ENCODE results near the gene CISD3. TPM values are rescaled to one million over a fixed set of nuclear protein-coding genes. Genes with fewer than 3 reads are reported as not detected.

The CISD3 gene
- total RNA-seq, 1 donor from 2014 or later = 9.0 TPM

DNA sequence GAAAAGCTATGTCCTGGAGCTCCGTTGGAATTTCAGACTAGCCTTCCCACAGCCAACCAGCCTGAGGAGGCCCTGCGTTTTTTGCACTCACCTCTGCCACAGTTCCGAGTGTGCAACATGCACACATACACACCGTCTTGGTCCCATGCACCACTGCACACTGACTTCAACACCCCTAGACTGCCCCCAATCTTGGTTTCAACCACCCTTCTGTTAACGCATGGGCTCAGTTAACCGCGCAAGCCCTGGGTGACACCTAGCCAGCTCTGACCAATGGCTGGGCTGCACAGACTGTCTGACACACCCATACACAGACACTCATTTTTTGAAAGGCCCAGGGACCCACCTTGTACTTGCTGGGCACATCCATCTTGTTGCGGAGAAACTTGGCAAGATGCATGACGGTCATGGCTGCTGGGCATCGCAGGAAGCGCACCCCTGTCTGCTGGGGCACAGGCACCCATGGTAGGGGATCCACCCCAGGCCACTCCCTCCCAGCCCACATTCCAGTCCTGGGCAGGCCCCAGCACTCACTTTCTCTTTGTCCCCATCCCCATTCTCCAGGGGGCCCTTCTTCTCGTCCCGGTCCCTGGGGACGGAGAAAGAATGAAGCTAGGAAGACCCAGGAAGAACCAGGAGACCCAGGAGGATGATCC lies 8.0 kb downstream of the CISD3 start:
- Mint-ChIP-seq H3K9me3 (no peaks in the 10 kb centered on the region), H3K27me3 (ENCODE audit: low read depth) (no peaks in the 10 kb centered on the region), H3K4me3 (peak overlapping the region; percentile 71), H3K36me3 (ENCODE audit: low read depth) (peaks cover 7% of the 10 kb centered on the region), H3K27ac (ENCODE audit: unreplicated experiment) (peak overlapping the region; percentile 35), H3K4me1 (peaks cover 28% of the 10 kb centered on the region)
- no peak for DNase-seq (ENCODE audit: low read depth, low spot score)
- TF ChIP-seq, protein P1, sequence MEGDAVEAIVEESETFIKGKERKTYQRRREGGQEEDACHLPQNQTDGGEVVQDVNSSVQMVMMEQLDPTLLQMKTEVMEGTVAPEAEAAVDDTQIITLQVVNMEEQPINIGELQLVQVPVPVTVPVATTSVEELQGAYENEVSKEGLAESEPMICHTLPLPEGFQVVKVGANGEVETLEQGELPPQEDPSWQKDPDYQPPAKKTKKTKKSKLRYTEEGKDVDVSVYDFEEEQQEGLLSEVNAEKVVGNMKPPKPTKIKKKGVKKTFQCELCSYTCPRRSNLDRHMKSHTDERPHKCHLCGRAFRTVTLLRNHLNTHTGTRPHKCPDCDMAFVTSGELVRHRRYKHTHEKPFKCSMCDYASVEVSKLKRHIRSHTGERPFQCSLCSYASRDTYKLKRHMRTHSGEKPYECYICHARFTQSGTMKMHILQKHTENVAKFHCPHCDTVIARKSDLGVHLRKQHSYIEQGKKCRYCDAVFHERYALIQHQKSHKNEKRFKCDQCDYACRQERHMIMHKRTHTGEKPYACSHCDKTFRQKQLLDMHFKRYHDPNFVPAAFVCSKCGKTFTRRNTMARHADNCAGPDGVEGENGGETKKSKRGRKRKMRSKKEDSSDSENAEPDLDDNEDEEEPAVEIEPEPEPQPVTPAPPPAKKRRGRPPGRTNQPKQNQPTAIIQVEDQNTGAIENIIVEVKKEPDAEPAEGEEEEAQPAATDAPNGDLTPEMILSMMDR (conservative IDR thresholded peaks at IDR 0.05) = no peak

DNA sequence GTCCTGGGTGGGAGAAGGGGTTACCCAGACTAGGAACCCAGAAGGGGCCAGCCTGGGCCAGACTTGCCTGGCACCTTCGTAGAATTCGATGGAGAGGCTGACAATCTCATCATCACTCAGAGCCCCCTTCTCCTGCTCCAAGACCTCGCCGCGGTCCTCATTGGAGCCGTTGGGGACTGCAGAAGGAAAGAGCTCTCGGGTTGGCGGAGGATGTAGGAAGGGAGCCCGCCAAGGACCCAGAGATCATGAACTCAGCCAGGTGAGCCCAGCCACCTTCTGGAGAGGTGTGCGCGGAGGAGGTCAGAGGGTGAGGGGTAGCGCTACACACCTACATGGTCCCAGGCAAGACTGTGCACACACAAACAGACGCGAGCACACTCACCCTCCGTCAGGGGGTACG lies 8.5 kb downstream of the CISD3 start:
- no peak overlapping the region for H3K4me3 Mint-ChIP-seq
- H3K27ac Mint-ChIP-seq (ENCODE audit: unreplicated experiment) = no peak overlapping the region
- peaks cover 7% of the 10 kb centered on the region for H3K36me3 Mint-ChIP-seq (ENCODE audit: low read depth)
- H3K9me3 Mint-ChIP-seq = no peaks in the 10 kb centered on the region
- TF ChIP-seq, protein P1 (conservative IDR thresholded peaks at IDR 0.05) = no peak
- no peaks in the 10 kb centered on the region for H3K27me3 Mint-ChIP-seq (ENCODE audit: low read depth)
- peaks cover 33% of the 10 kb centered on the region for H3K4me1 Mint-ChIP-seq
- no peak for DNase-seq (ENCODE audit: low read depth, low spot score)

DNA sequence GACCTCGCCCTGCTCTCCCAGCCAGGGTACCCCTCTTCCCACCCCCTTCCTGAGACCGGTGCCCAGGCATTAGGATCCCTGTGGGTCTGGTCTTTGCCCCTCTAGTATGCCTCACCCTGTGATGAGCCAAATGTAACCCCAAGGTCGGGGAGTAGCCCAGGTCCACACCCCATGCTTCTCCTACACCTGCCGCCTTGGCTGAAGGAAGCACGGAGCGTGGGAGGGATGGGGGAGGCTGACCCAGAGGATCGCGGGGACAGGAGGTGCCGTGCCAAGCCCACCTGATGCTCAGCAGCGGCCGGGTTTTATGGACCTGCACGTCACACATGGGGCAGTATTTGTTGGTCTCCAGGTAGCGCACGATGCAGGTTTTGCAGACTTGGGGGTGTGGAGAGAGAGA lies 9.2 kb downstream of the CISD3 start:
- H3K36me3 Mint-ChIP-seq (ENCODE audit: low read depth) = peaks cover 7% of the 10 kb centered on the region

DNA sequence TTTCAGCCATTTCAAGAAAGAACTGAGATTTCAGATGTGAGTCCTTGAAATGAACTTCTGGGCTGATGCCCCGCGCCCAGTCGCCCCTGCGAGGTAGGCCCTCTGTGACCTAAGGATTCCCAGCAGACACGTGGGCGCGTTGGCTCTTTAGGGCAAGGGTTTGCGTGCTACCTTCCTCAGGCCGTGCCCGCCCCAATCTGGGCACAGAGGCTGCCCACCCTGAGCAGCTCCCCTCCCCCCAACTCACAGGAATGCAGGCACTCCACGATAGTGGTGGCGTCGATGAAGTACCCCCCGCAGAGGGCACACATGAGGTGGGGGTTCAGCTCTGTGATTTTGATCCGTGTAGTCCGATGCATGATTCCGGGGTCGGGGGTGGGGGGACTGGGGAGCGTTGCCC lies 9.9 kb downstream of the CISD3 start:
- DNase-seq (ENCODE audit: low read depth, low spot score) = no peak
- Mint-ChIP-seq H3K36me3 (ENCODE audit: low read depth) (peaks cover 7% of the 10 kb centered on the region), H3K27ac (ENCODE audit: unreplicated experiment) (no peak overlapping the region), H3K27me3 (ENCODE audit: low read depth) (no peaks in the 10 kb centered on the region), H3K4me3 (no peak overlapping the region), H3K4me1 (peaks cover 38% of the 10 kb centered on the region), H3K9me3 (no peaks in the 10 kb centered on the region)
- TF ChIP-seq, protein P1 (conservative IDR thresholded peaks at IDR 0.05) = no peak

More for the DNA sequence above, 9.2 kb downstream of the CISD3 start:
- no peak for DNase-seq (ENCODE audit: low read depth, low spot score)
- Mint-ChIP-seq H3K4me3 (no peak overlapping the region), H3K4me1 (peaks cover 39% of the 10 kb centered on the region), H3K9me3 (no peaks in the 10 kb centered on the region), H3K27ac (ENCODE audit: unreplicated experiment) (no peak overlapping the region), H3K27me3 (ENCODE audit: low read depth) (no peaks in the 10 kb centered on the region)
- TF ChIP-seq, protein P1 (conservative IDR thresholded peaks at IDR 0.05) = no peak

DNA sequence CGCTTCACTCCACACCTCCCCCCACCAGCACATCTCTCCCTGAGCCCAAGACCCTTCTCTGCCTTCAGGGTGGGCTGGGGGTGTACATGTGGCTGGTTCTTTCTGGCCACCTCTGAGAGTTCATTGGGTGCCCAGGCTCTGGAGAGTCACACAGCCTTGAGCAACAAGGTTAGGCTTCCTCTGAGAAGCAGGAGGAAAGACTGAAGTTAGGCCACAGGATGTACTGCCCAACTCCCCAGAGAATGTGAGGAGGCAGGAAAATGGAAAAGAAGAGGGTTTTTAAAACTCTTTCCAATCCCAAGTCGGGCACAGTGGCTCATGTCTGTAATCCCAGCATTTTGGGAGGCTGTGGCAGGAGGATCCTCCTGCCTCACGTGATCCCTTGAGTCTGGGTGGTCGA lies 10.7 kb downstream of the CISD3 start:
- no peaks in the 10 kb centered on the region for H3K27me3 Mint-ChIP-seq (ENCODE audit: low read depth)
- H3K4me1 Mint-ChIP-seq = peaks cover 43% of the 10 kb centered on the region
- H3K4me3 Mint-ChIP-seq = peak overlapping the region; percentile 31
- no peak overlapping the region for H3K27ac Mint-ChIP-seq (ENCODE audit: unreplicated experiment)
- TF ChIP-seq, protein P1 (conservative IDR thresholded peaks at IDR 0.05) = no peak
- no peaks in the 10 kb centered on the region for H3K9me3 Mint-ChIP-seq
- H3K36me3 Mint-ChIP-seq (ENCODE audit: low read depth) = peaks cover 7% of the 10 kb centered on the region
- DNase-seq (ENCODE audit: low read depth, low spot score) = no peak
